Erythroblast (primary cell): ENCODE results near the gene COPE.

Source experiments
- DNase-seq, 2 experiments: peaks; one replicate each; lab custom pipeline; 2025; lab: John Stamatoyannopoulos, UW
- GATA1 ChIP-seq: IDR thresholded peaks from 2 replicates; pipeline ENCODE4 v1.6.1; 2011; ENCODE audit warnings: low read depth, mild to moderate bottlenecking, control low read depth, low read length, moderate library complexity
- POLR2A ChIP-seq: IDR thresholded peaks from 2 replicates; pipeline ENCODE4 v1.6.1; 2011; ENCODE audit warnings: mild to moderate bottlenecking, low read length

Gene COPE

GRCh38 chr19:18948075-18948975 lies 29.1 kb upstream of the COPE start:
- TF ChIP-seq GATA1 (no peak), POLR2A (no peak)
- no peak for DNase-seq

GRCh38 chr19:18946918-18947317 lies 27.7 kb upstream of the COPE start:
- DNase-seq: no peak
- TF ChIP-seq POLR2A (no peak), GATA1 (no peak)

GRCh38 chr19:18946335-18946734 lies 27.1 kb upstream of the COPE start:
- TF ChIP-seq GATA1 (no peak), POLR2A (no peak)
- no peak for DNase-seq

GRCh38 chr19:18945297-18945696 lies 26.1 kb upstream of the COPE start:
- DNase-seq: no peak
- TF ChIP-seq POLR2A (no peak), GATA1 (no peak)

- TF ChIP-seq POLR2A: no peak
- no peak for DNase-seq
Observed at GRCh38 chr19:18943465-18943864, 24.3 kb upstream of the COPE start.

- TF ChIP-seq GATA1 (no peak), POLR2A (no peak)
- no peak for DNase-seq
Observed at GRCh38 chr19:18942692-18943091, 23.5 kb upstream of the COPE start.

GRCh38 chr19:18941628-18942354 lies 22.6 kb upstream of the COPE start:
- DNase-seq: no peak
- TF ChIP-seq GATA1 (no peak), POLR2A (no peak)

- no peak for TF ChIP-seq GATA1
- no peak for TF ChIP-seq POLR2A
- peak; percentile 66 to 81 for DNase-seq
Observed at GRCh38 chr19:18940769-18941627, 21.8 kb upstream of the COPE start, which contains the start of gene HOMER3. TSS of gene HOMER3 (minus strand) at chr19:18941217. CDS start at chr19:18938982, 2,235 bp downstream.

GRCh38 chr19:18939922-18940768 lies 21.0 kb upstream of the COPE start:
- no peak for TF ChIP-seq POLR2A
- no peak for TF ChIP-seq GATA1

GRCh38 chr19:18939163-18939562 lies 20.0 kb upstream of the COPE start:
- TF ChIP-seq POLR2A (no peak), GATA1 (no peak)
- no peak for DNase-seq

More at GRCh38 chr19:18939922-18940768, 21.0 kb upstream of the COPE start:
- DNase-seq: no peak

GRCh38 chr19:18933297-18933696 lies 14.1 kb upstream of the COPE start:
- TF ChIP-seq GATA1: no peak
- no peak for TF ChIP-seq POLR2A
- no peak for DNase-seq

- peak; percentile 84 to 94 for DNase-seq
Observed at GRCh38 chr19:18932216-18932841, 13.1 kb upstream of the COPE start.

More at GRCh38 chr19:18932216-18932841, 13.1 kb upstream of the COPE start:
- no peak for TF ChIP-seq GATA1
- no peak for TF ChIP-seq POLR2A
